SK-N-SH (cell line): ENCODE data around the gene ATP8A2.

Experiments used
- CTCF ChIP-seq: fragments of 200-600 bp; sonication (generic); IDR thresholded peaks from 2 replicates; pipeline ENCODE4 v1.6.1; 2017; ENCODE audit warnings: antibody characterized with exemption, mild to moderate bottlenecking, moderate library complexity
- EP300 ChIP-seq, 2 experiments: IDR thresholded peaks; 2 replicates each; pipeline versions ENCODE4 v1.4.0 to v1.6.1; 2012; ENCODE audit warnings: borderline replicate concordance in 1 of 2, low read depth in 1 of 2, low read length in 1 of 2
- NFIC ChIP-seq: IDR thresholded peaks from 2 replicates; pipeline ENCODE4 v1.4.0; 2012; ENCODE audit warnings: borderline replicate concordance
- RAD21 ChIP-seq: IDR thresholded peaks from 2 replicates; pipeline ENCODE4 v1.6.1; 2012; ENCODE audit warnings: mild to moderate bottlenecking, low read length
- REST ChIP-seq: IDR thresholded peaks from 2 replicates; pipeline ENCODE4 v1.6.1; 2012; ENCODE audit warnings: mild to moderate bottlenecking, low read depth, low read length, moderate library complexity
- SMC3 ChIP-seq: IDR thresholded peaks from 2 replicates; pipeline ENCODE4 v1.6.1; 2012; ENCODE audit warnings: low read depth, low read length, improper control_type of control experiment
- TAF1 ChIP-seq: IDR thresholded peaks from 2 replicates; pipeline ENCODE4 v1.6.1; 2012; ENCODE audit warnings: low read depth, mild to moderate bottlenecking, low read length, moderate library complexity, borderline replicate concordance

GRCh38 chr13:25973576-25973975 is 601.8 kb downstream of the ATP8A2 start:
- TF ChIP-seq TAF1 (no peak), EP300 (IDR thresholded peaks at IDR 0.05; ENCODE audit: borderline replicate concordance in 1 of 2, low read depth in 1 of 2, low read length in 1 of 2) (no peak), CTCF (no peak), REST (no peak), RAD21 (no peak), SMC3 (no peak), NFIC (no peak)
